HG03280 (cell line): Measurements from ENCODE around the gene NCBP1.
"Not testable (repeated sequence)": the region's sequence is repeated elsewhere in the genome, so short reads cannot be mapped to it uniquely, and the experiment has no call there.

Experiments used
- ATAC-seq: cut with Tn5 transposase; IDR thresholded peaks from one replicate; pipeline ENCODE4 v1.9.1; 2021; ENCODE audit warnings: mild to moderate bottlenecking, moderate library complexity; ENCODE audit not compliant: unreplicated experiment

The NCBP1 gene

DNA sequence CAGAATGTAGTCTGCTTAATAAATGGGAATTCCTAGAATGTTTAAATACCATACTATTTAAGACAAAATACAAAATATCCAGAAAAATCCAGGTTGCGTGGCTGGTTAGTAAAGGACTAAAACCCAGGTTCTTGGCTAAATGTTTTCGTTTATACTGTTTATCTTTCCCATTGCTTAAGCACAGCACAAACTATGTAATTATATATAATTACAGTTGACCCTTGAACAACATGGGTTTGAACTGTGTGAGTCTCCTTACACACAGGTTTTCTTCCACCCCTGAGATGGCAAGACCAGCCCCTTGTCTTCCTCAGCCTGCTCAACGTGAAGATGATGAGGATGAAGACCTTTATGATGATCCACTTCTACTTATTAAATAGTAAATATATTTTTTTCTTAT, 38.8 kb downstream of the NCBP1 start:
- no peak for ATAC-seq

DNA sequence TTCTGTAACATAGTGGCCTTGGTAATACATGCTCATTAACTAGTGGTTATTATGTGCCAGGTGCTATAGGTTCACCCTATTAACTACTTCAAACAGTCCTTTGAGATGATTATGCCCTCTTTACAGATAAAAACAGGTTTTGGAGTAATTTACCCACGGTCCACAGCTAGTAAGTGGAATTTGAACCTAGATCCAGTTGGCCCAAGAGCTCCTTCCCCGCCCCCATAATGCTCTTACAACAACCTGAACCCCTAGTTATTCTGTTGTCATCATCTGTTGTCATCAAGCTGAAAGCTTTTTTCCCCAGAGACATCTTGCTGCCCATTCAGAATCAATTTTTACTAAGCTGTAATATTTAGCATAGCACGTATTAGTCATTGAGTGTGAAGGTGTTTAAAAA, 40.3 kb downstream of the NCBP1 start:
- ATAC-seq, result no peak

DNA sequence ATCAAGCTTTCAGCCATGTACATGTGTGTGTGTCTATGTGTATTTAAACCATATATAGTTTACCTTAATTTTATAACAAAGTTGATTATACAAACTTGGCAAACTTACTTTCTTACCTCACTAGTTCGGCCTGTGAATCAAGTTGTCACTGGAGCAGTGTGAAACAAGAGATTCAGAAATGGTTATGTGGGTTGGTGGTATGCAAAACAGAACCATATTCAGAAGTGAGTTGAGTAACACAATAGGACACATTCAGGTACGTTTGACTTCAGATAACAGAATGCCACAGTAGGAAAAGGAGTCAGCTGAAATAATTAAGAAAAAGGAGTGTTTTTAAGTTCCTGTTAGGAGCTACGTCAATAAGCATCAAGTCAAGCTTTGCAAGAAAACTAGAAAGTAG, 42.0 kb downstream of the NCBP1 start:
- no peak for ATAC-seq

DNA sequence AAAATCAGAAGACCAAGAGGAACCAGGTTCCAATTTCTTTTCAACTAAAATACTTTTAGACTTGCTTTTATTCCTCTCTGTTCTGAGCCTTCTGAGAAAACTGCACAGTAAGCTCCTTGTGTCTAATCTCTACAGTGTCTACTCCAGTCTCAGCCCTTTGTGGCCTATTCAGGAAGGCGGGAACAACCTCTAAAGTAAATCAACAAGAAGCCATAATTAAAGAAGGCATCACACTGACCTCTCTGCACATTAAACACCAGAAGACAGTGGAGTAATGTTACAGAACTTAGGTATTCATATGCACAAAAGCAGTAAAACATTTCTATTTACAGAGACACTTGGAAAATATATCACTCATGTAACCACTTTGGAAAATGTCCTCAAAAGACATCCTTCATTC, 48.6 kb downstream of the NCBP1 start:
- ATAC-seq, result no peak

DNA sequence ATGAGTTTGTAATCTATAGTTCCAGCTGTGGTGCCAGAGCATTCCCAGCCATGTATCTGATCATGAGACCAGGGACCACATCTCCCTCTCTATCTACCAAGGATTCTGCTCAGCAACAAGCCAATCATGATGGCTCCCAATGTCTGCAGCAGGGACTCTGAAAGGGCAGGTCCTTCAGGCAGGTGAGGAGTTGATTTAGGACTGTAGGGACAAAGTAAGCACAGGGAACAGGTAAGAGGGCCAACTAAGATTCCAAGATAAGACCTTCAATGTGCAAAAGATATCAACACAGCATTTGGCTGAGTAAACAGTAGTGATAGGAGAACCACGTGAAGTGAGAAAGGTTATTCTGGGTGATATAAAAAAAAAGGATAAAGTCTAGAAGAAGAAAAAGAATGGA, 55.0 kb downstream of the NCBP1 start:
- ATAC-seq, result no peak

DNA sequence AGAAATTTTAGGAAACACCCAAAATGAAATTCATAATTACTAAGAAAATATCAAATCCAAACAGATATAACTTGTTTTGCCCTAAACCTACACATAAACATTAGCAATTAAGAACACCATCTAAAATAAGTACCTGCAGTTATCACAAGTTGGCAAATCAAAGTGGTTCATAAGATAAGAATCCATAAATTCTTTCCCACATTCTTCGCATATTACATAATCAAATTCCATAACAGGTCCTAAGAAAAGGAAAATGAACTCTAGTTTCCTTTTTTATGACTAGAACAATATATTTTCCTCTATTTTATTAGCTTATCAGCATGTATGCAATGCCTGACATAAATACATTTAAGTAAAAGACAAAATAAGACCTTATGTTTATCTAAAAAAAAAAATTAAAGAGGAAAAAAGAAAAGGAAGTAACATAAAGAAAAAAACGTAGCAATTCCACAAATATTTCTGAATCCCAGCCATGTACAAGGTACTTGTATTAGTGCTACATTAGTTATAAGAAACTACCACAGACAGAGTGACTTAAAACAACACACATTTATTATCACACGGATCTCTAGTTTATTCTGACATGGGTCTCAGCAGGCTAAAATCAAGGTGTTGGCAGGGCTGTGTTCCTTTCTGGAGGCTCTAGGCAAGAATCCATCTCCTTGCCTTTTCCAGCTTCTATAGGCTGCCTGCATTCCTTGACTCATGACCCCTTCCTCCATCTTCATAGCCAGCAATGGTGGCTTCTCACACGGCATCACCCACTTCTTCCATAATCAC, 56.0 kb downstream of the NCBP1 start:
- no peak for ATAC-seq

DNA sequence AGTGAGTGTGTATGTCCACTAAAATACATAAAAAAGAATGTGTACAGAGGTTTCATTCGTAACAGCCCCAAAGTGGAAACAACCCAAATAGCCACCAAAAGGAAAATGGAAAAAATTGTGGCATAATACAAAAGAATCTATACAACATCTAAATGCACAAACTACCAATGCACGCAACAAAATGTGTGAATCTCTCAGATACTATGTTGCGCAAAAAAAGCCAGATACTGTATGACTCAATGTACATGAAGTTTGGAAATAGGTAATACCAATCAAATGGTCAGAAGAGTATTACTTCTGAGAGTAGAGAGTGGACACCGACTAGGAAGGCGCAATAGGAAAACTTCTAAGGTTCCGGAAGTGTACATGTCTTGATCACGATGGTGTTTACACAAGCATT, 61.1 kb downstream of the NCBP1 start:
- ATAC-seq, result no peak

DNA sequence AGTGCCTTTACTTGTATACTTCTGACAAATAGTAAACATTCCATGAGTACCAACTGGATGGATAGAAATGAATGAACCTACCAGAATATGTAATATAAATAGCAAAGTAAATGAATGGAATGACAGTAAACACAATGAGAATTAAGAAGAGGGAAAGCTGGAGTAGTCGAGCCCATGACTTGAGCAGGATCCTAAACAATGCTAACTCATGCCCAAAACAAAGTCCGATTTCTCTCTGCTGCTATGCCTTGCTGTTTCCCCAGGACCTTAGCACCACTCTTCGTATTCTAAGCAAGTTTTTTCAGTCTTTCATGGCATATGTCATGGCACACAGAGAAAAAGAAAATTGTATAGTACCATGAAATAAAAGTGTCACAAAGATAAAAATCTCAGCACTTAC, 61.8 kb downstream of the NCBP1 start:
- no peak for ATAC-seq

DNA sequence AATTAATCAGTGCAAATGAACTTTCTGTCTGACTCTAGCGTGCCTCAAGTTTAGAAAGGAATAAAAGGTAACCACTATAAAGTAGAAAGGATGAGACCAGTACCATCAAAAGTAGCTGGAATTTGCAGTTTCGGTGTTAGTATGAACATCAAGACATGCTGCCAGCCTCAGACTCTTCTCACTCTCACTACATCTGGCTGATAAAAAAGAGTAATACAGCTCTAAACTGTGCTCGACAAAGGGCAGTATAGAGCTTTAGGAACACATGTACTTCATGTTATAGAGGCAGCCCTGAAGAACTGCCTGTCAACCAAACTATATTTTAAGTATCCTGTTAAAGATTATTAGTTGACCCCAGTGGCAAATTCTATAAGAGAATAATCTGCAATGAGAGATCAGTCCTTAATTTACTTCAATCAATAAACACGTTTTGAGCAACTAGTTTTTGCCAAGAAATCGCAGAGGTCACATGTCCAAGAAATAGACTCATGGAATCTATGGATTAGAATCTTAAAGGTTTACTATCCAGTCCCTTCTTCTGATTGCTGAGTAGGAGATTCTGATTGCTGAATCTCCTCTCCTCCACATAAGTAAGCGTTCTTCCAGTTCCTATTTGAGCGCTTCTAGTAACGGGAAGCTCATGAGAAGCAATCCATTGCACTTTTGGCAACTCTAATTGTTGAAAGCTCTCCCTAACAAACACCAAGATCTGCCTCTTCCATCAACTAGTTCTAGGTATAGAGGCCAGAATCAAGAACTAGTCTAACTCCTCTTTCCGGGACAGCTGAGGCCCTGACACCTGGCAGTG, 62.6 kb downstream of the NCBP1 start:
- no peak for ATAC-seq

DNA sequence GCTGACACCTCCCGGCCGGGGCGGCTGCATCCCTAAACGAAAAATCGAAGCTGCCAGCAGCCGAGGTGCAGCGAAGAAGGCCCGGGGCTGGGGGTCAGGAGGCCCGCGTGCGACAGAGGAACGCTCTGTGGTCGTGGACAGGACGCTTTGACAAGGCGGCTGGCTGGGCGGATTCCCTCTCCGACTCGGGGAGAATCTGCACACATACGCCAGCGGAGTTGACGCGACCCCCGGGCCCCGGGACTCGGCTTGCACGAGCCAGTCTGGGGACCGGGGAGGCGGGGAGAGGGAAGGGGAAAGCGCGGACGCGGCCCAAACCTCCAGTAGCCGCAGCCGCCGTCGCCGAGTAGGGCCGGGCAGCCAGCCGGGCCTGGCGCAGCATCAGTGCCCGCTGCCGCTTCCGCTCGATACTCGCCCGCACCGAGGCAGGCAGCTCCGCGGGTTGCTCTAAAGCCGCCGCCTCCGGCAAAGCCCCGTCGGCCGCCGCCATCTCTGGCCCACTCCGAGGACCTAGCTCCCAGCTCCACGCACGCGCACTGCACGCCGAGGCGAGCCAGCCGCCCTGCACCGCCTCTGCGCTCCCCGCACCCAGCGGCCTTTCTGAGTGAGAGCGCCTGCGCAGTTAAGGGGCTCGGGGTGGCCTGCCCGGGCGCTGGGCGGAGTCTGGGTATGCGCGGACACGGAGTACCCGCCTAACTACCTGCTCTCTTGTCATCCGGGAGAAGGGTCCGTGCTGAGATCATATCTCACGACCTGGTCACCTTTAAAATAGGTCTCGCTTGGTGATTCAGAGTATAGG, 63.4 kb downstream of the NCBP1 start, which contains the start of gene XPA:
TSS of gene XPA (minus strand) at position 538 of the 799 bp plus-strand sequence. CDS start at position 490, 48 bp downstream.
- peak; percentile 93 for ATAC-seq

DNA sequence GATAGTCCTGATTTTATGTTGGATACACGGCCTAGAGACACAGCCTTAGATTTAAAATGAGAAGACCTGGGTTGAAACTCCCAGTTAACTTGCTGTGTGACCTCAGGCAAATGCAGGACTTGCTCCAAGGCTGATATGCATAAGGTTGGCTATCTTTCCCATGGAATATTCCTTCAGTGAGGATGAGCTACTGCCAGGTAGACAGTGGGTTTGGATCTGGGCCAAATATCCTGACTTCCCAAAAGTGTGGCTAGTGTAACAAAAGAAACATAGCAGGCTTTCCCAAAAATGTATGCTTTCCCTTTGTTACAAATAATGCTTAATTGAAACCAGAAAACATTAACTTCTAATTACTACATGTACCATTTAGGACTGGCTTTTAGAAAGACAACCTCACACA, 64.2 kb downstream of the NCBP1 start:
- peak; percentile 2 for ATAC-seq

DNA sequence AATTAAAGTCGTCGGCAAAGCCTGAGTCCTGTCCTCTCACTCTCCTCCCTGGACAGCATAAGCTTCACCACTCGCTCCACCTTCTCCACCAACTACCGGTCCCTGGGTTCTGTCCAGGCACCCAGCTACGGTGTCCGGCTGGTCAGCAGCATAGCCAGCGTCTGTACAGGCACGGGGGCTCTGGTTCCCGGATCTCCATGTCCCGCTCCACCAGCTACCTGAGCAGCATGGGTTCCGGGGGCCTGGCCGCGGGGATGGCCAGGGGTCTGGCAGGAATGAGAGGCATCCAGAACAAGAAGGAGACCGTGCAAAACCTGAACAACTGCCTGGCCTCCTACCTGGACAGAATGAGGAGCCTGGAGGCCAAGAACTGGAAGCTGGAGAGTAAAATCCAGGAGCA, 65.2 kb downstream of the NCBP1 start:
- no peak for ATAC-seq

DNA sequence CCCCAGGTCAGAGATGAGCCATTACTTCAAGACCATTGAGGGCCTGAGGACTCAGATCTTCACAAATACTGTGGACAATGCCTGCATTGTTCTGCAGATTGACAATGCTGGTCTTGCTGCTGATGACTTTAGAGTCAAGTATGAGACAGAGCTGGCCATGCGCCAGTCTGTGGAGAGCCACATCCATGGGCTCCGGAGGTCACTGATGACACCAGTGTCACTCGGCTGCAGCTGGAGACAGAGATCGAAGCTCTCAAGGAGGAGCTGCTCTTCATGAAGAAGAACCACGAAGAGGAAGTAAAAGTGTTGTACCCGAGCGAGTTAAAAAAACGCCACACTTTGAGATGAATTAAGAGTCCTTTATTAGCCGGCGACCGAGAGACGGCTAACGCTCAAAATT, 65.7 kb downstream of the NCBP1 start:
- not testable (repeated sequence) for ATAC-seq

DNA sequence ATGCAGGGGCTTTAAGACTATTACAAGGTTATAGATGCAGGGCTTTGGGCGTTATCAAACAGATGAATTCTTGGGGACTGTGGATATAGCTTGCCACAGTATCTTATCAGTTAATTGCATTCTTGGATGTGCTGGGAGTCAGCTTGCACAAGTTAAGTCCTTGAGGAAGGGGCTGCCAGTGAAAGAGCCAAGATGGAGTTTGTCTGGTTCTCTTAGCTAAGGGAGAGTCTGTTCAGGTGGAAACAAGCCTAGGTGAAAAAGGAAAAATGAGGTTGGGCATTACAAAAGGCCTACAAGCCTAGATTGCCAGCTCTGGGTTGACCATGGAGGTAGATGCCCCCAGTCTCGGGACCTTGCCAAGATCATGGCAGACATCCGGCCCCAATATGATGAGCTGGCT, 66.2 kb downstream of the NCBP1 start:
- ATAC-seq, result not testable (repeated sequence)

DNA sequence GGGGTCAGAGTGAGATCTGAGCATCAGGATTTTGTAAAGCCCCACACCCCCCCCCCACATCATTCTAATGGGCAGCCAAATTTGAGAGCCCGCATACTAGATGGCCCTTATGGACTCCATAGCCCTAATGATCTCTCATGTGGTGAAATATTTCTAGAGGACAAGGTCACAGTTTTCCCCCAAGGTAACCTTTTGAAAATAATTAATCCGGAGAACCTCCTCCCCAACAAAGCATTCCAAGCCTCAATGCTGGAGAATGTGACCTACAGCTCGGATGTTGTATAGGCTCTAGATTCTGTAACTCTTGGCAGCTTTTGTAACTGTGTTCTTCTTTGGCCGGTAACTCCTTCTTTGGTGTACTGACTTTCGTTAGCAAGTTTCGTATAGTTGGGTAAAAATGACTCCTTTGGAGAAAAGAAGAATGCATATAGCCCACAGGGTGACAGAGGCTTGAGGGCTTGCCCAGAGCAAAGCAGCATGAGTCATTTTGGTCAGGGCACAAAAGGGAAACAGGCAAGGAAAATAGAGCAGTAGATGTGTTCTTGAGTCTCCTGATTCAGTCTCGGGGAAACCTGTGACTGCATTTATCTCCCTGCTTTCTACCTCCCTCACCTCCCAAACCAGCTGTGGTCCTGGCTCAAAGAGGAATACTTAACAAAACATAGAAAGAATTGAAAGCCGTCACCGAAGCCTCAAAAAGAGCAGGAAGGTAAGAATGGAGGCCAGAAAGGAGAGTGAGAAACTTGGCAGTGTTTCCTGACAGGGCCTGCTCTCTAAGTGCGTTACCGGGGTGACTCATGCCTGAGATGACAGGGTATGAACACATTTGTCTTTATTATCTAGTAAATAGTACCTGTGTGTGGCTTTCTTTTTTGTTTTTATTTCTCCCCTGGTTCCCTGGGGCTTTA, 70.1 kb downstream of the NCBP1 start:
- no peak for ATAC-seq

DNA sequence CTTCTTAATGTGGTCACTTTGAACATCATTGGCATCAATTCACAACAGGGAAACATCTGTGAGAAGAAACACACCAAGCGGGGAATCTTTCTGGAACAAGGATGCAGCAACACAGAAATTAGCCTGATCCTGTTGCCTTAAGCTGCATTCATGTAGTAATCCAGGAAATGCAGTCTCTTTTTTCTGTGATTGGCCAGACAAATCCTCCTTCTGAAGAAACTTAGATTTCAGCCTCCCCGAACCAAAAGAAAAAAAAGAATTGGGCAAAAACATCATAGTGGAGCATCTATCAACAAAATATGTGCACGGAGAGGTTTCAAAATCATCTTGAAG, 70.7 kb downstream of the NCBP1 start:
- ATAC-seq, result no peak

DNA sequence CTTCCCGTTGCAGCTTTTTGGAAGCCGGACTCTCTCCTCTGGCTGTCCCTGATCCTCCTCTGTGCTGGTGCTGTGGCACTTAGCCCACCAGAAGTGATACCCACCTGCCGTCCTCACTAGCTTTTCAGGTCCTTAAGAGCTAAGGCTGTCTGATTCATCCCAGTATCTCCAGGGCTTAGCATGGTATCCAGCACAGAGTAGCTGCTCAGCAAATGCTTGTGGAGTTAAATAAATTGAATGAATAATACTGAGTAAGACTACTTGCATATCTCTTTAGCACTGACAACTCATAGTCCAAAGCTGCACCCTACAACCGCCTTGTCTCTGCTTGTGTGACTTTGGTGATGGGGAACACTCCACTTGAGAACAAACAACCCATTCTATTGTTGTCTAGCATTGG, 71.2 kb downstream of the NCBP1 start:
- ATAC-seq, result no peak

DNA sequence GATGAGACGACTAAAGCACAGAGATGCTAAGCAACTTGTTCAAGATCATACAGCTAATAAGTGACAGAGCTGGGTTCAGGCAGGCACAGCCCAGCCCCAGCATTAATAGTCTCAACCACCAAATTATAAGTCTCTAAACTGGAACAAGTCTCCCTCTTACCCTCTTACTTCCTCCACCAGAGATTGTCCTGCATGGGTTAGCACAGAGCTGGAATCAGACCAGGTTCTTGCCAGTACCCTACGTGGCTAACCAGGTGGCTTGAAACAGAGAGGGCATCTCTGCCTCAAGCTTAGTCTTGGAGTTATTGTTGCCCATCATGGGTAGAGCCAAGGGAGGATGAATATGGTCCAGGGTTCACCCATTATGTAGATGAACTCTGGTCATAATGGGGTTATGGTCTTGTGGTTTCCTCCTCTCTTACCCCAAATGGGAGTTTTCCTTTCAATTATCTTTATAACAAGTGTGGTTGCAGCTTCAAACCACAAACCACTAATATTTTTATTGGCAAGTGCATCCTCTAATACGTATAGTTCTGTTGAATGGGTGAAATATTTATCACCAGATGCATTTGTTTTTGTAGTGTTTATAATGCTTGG, 71.8 kb downstream of the NCBP1 start:
- ATAC-seq, result no peak

DNA sequence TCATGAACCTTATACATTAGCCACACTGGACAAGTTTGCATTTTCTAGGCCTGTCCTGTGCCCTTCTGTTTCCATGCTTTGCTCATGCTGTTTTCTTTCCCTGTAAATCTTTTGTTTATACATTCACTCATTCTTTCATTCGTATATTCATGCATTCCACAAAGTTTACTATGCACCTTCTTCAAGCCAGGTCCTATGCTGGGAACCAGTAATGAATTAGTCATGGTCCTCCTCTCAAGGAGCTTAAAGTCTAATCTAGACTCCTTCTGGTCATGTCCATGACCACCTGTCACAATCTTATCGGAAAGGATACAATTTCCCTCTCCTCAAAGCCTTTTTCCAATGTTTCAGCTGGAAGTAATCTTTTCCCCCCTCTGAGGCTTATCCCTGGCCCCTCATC, 72.6 kb downstream of the NCBP1 start:
- ATAC-seq, result no peak
